H1 (cell line): Measurements from ENCODE around the gene PRKN. TPM values are rescaled to one million over a fixed set of nuclear protein-coding genes. Genes with fewer than 3 reads are reported as not detected.

Experiments used
- CTCF ChIA-PET: fragments of 300-600 bp; sonication (Branson Sonifier 250); formaldehyde crosslinking; loops from one replicate; lab custom pipeline; 2021; ENCODE audit not compliant: partially characterized antibody; lab: Charles Lee
- POLR2A ChIA-PET: fragments of 300-600 bp; sonication (Branson Sonifier 250); formaldehyde crosslinking; loops from one replicate; lab custom pipeline; 2021; ENCODE audit warnings: inconsistent platforms; ENCODE audit not compliant: partially characterized antibody; lab: Charles Lee
- DNase-seq, 2 experiments: peaks; one replicate each; pipeline versions ENCODE4 v3.0.0 to v3.0.0-alpha.2; 2010 to 2022; ENCODE audit warnings: low spot score in 2 of 2, low read depth in 1 of 2, mixed read lengths in 1 of 2
- FAIRE-seq: peaks from 2 replicates; lab custom pipeline; 2011; peaks lifted over from hg19 to GRCh38; lab: Jason Lieb, UNC
- H2AFZ ChIP-seq: 2 replicates; pipeline ENCODE4 v1.8.1; 2012; ENCODE audit warnings: low read length, inconsistent platforms
- H2AK5ac ChIP-seq: 2 replicates; pipeline ENCODE4 v1.6.1; 2013; ENCODE audit warnings: low read depth, low read length
- H2BK120ac ChIP-seq: replicated peaks from 2 replicates; pipeline ENCODE3; 2013; ENCODE audit warnings: low read depth, low read length, inconsistent platforms
- H2BK12ac ChIP-seq: 2 replicates; pipeline ENCODE4 v1.6.1; 2013; ENCODE audit warnings: low read depth, low read length
- H2BK15ac ChIP-seq: 2 replicates; pipeline ENCODE4 v1.6.1; 2013; ENCODE audit warnings: low read length
- H2BK20ac ChIP-seq: 2 replicates; pipeline ENCODE4 v1.6.1; 2013; ENCODE audit warnings: low read length
- H2BK5ac ChIP-seq: 2 replicates; pipeline ENCODE4 v1.6.1; 2013; ENCODE audit warnings: low read depth, low read length
- H3K14ac ChIP-seq: 2 replicates; pipeline ENCODE4 v1.6.1; 2013; ENCODE audit warnings: inconsistent platforms; ENCODE audit not compliant: insufficient read length
- H3K18ac ChIP-seq: 2 replicates; pipeline ENCODE4 v1.6.1; 2013; ENCODE audit warnings: low read length; ENCODE audit errors: extremely low read depth
- H3K23ac ChIP-seq: 2 replicates; pipeline ENCODE4 v1.6.1; 2013; ENCODE audit warnings: inconsistent platforms; ENCODE audit not compliant: insufficient read length
- H3K23me2 ChIP-seq: 2 replicates; pipeline ENCODE4 v1.6.1; 2013; ENCODE audit warnings: low read depth, low read length
- H3K27ac ChIP-seq: 2 replicates; pipeline ENCODE4 v1.6.1; 2011; ENCODE audit warnings: low read depth, low read length, inconsistent platforms
- H3K27me3 ChIP-seq, 4 experiments: replicated peaks in 1 of 4; 1 replicate in 1 of 4; 2 replicates in 3 of 4; pipeline versions ENCODE4 v1.6.1 to v1.8.1; 2011 to 2013; ENCODE audit warnings: low read length in 3 of 4, mild to moderate bottlenecking in 3 of 4, inconsistent platforms in 2 of 4, mixed read lengths in 2 of 4, moderate library complexity in 1 of 4; ENCODE audit not compliant: control insufficient read depth in 3 of 4, insufficient read depth in 3 of 4; ENCODE audit errors: extremely low read depth in 1 of 4
- H3K36me3 ChIP-seq, 4 experiments: 2 replicates each; pipeline versions ENCODE4 v1.6.1 to v1.8.1; 2011 to 2013; ENCODE audit warnings: mild to moderate bottlenecking in 4 of 4, low read length in 3 of 4, moderate library complexity in 2 of 4, control low read depth in 1 of 4, inconsistent platforms in 1 of 4; ENCODE audit not compliant: insufficient read depth in 4 of 4, control insufficient read depth in 2 of 4
- H3K4ac ChIP-seq: replicated peaks from 2 replicates; pipeline ENCODE3; 2013; ENCODE audit warnings: low read length, low read depth, mixed read lengths, inconsistent platforms; ENCODE audit not compliant: insufficient read length
- H3K4me1 ChIP-seq, 4 experiments: replicated peaks in 1 of 4; 1 replicate in 1 of 4; 2 replicates in 3 of 4; pipeline versions ENCODE4 v1.6.1 to v1.8.1; 2011 to 2013; ENCODE audit warnings: low read length in 3 of 4, inconsistent platforms in 2 of 4, mixed read lengths in 1 of 4; ENCODE audit not compliant: insufficient read depth in 4 of 4, control insufficient read depth in 3 of 4
- H3K4me2 ChIP-seq, 2 experiments: 2 replicates each; pipeline versions ENCODE4 v1.6.1 to v1.8.1; 2011 to 2013; ENCODE audit warnings: low read depth in 2 of 2, low read length in 2 of 2, control low read depth in 1 of 2, inconsistent platforms in 1 of 2, mild to moderate bottlenecking in 1 of 2; ENCODE audit not compliant: insufficient read depth in 1 of 2
- H3K4me3 ChIP-seq, 4 experiments: fragments of 200-600, 300-600 bp in 1 of 4; sonication (generic), shearing (Covaris generic), sonication (Bioruptor Twin) in 1 of 4; 2 replicates each; pipeline versions ENCODE4 v1.5.1 to v1.8.1; 2011 to 2016; ENCODE audit warnings: low read length in 4 of 4, low read depth in 3 of 4, control low read depth in 2 of 4, inconsistent platforms in 2 of 4, mild to moderate bottlenecking in 2 of 4, mixed read lengths in 1 of 4, moderate library complexity in 1 of 4; ENCODE audit not compliant: insufficient read depth in 2 of 4; ENCODE audit errors: extremely low read depth in 1 of 4
- H3K56ac ChIP-seq: replicated peaks from 2 replicates; pipeline ENCODE3; 2013; ENCODE audit warnings: low read depth, mild to moderate bottlenecking, mixed read lengths, low read length, inconsistent platforms; ENCODE audit not compliant: insufficient read length
- H3K79me1 ChIP-seq: 2 replicates; pipeline ENCODE4 v1.6.1; 2013; ENCODE audit warnings: low read depth, low read length, control low read depth
- H3K79me2 ChIP-seq, 2 experiments: 2 replicates each; pipeline versions ENCODE4 v1.6.1 to v1.8.1; 2012 to 2013; ENCODE audit warnings: low read length in 2 of 2, mild to moderate bottlenecking in 2 of 2, inconsistent platforms in 1 of 2; ENCODE audit not compliant: insufficient read depth in 2 of 2, control insufficient read depth in 1 of 2
- H3K9ac ChIP-seq, 4 experiments: replicated peaks in 1 of 4; 1 replicate in 1 of 4; 2 replicates in 3 of 4; pipeline versions ENCODE4 v1.6.1 to v1.8.1; 2011 to 2013; ENCODE audit warnings: low read depth in 3 of 4, low read length in 3 of 4, control low read depth in 2 of 4, mild to moderate bottlenecking in 2 of 4, moderate library complexity in 2 of 4, inconsistent platforms in 1 of 4; ENCODE audit errors: extremely low read depth in 1 of 4
- H3K9me3 ChIP-seq, 2 experiments: 2 replicates each; pipeline versions ENCODE4 v1.6.1 to v1.8.1; 2012 to 2013; ENCODE audit warnings: mild to moderate bottlenecking in 2 of 2, moderate library complexity in 2 of 2, control low read depth in 1 of 2, inconsistent platforms in 1 of 2, low read depth in 1 of 2, low read length in 1 of 2, mixed read lengths in 1 of 2; ENCODE audit not compliant: insufficient read depth in 2 of 2
- H4K20me1 ChIP-seq, 2 experiments: replicated peaks in 1 of 2; 2 replicates each; pipeline versions ENCODE3 to v1.8.1; 2011 to 2013; ENCODE audit warnings: inconsistent platforms in 2 of 2, low read length in 2 of 2, mild to moderate bottlenecking in 1 of 2; ENCODE audit not compliant: insufficient read depth in 2 of 2, control insufficient read depth in 1 of 2
- H4K5ac ChIP-seq: 2 replicates; pipeline ENCODE4 v1.6.1; 2013; ENCODE audit warnings: low read length, low read depth, mixed read lengths, inconsistent platforms; ENCODE audit not compliant: insufficient read length
- H4K8ac ChIP-seq: 2 replicates; pipeline ENCODE4 v1.8.0; 2013; ENCODE audit warnings: mild to moderate bottlenecking, moderate library complexity, low read length, inconsistent platforms; ENCODE audit not compliant: insufficient read depth; ENCODE audit errors: extremely low read depth
- H4K91ac ChIP-seq: replicated peaks from 2 replicates; pipeline ENCODE3; 2013; ENCODE audit warnings: low read length, mixed read lengths, inconsistent platforms; ENCODE audit not compliant: insufficient read length
- ASH2L ChIP-seq: fragments of 200-600, 300-600 bp; sonication (generic); IDR thresholded peaks from one replicate; pipeline ENCODE4 v1.7.1; 2017; ENCODE audit warnings: low read length
- EP300 ChIP-seq, 2 experiments: IDR thresholded peaks; 1 replicate in 1 of 2; 2 replicates in 1 of 2; pipeline ENCODE4 v1.6.1; 2011 to 2012; ENCODE audit warnings: low read depth in 2 of 2, low read length in 2 of 2, mild to moderate bottlenecking in 2 of 2, borderline replicate concordance in 1 of 2, inconsistent platforms in 1 of 2, moderate library complexity in 1 of 2
- GABPA ChIP-seq: IDR thresholded peaks from 2 replicates; pipeline ENCODE4 v1.6.1; 2011; ENCODE audit warnings: mild to moderate bottlenecking, low read length, moderate library complexity, borderline replicate concordance; ENCODE audit not compliant: insufficient read depth
- KDM5A ChIP-seq: fragments of 200-600 bp; IDR thresholded peaks from 2 replicates; pipeline ENCODE4 v1.7.1; 2012; ENCODE audit warnings: mild to moderate bottlenecking, low read length, inconsistent platforms, mixed read lengths
- MAX ChIP-seq: IDR thresholded peaks from 2 replicates; pipeline ENCODE4 v1.6.1; 2012; ENCODE audit warnings: inconsistent platforms
- NANOG ChIP-seq: IDR thresholded peaks from 2 replicates; pipeline ENCODE4 v1.6.1; 2011; ENCODE audit warnings: low read length, low read depth, mild to moderate bottlenecking, inconsistent platforms; ENCODE audit not compliant: insufficient read depth, poor library complexity, severe bottlenecking
- POLR2A ChIP-seq, 2 experiments: IDR thresholded peaks; 1 replicate in 1 of 2; 2 replicates in 1 of 2; pipeline ENCODE4 v1.6.1; 2011; ENCODE audit warnings: low read depth in 2 of 2, low read length in 2 of 2, mild to moderate bottlenecking in 2 of 2; ENCODE audit errors: control extremely low read depth in 1 of 2
- SAP30 ChIP-seq: fragments of 300-600 bp; sonication (generic); IDR thresholded peaks from 2 replicates; pipeline ENCODE4 v1.7.1; 2012; ENCODE audit warnings: low read length, moderate library complexity, mild to moderate bottlenecking, inconsistent platforms; ENCODE audit not compliant: insufficient read depth, insufficient replicate concordance
- SP2 ChIP-seq: IDR thresholded peaks from 2 replicates; pipeline ENCODE4 v1.6.1; 2012; ENCODE audit warnings: mild to moderate bottlenecking, low read length, inconsistent platforms
- TEAD4 ChIP-seq: IDR thresholded peaks from 2 replicates; pipeline ENCODE4 v1.6.1; 2012; ENCODE audit warnings: low read depth, low read length, inconsistent platforms, mixed read lengths
- WGBS, 2 experiments: shearing (Covaris generic) in 1 of 2; methylation state at CpG; one replicate each; pipeline versions ENCODE4 v1.1.6 to v1.1.7; 2013 to 2015; ENCODE audit warnings: low lambda C conversion rate in 2 of 2, mixed read lengths in 2 of 2, inconsistent platforms in 1 of 2, low coverage in 1 of 2, missing lambda C conversion rate in 1 of 2; ENCODE audit not compliant: insufficient replicate concordance in 2 of 2, insufficient coverage in 1 of 2, insufficient read length in 1 of 2; ENCODE audit errors: extremely low coverage in 1 of 2, missing lambda C conversion rate in 1 of 2; 5-methylcytosine and 5-hydroxymethylcytosine counted together
- polyA plus RNA-seq, 7 experiments: library from polyadenylated mRNA; depleted of rRNA in 3 of 7; stranded (reverse) in 5 of 7; unstranded in 2 of 7; fragments of >200 nt in 5 of 7; fragments of 200-250 nt in 2 of 7; gene quantifications; 1 replicate in 5 of 7; 2 replicates in 1 of 7; 4 replicates in 1 of 7; pipeline versions ENCODE4 v1.2.1 to v1.2.3, GENCODE V29; 2011 to 2013; ENCODE audit warnings: missing spikeins in 2 of 7, mixed read lengths in 2 of 7
- total RNA-seq: library from RNA; stranded (reverse); fragmentation: NEBNext Ultra II Directional; extraction: Animal tissue kit (Norgen Biotek cat#: 25700); gene quantifications from 2 replicates; pipeline ENCODE4 v1.2.1, GENCODE V29; 2021
- TF ChIP-seq, protein P1 (sequence below): IDR thresholded peaks from 2 replicates; pipeline ENCODE4 v1.6.1; 2011; ENCODE audit warnings: low read depth, mild to moderate bottlenecking, low read length; ENCODE audit not compliant: insufficient read depth
- TF ChIP-seq, protein P2 (sequence below): IDR thresholded peaks from 2 replicates; pipeline ENCODE4 v1.6.1; 2012; ENCODE audit warnings: low read length, inconsistent platforms

Gene PRKN
- total and polyA plus RNA-seq, 2 of the 8 experiments (the other 6 are each of a cell fraction or from before 2014, with no cell fraction given), result 0.13 to 0.29 TPM

DNA sequence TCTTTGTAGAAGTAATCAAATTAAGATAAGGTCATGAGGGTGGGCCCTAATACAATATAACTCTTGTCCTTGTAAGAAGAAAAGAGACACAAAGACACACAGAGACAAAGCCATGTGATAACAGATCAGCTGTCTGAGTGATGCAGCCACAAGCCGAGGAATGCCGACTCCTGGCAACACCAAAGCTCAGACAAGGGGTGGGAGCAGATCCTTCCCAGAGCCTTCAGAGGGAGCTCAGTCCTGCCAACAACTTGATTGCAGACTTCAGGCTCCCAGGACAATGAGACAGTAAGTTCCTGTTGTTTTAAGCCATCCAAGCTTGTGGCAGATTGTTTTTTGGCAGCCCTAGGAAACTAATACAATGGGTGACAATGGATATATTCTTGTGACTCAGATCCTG lies 1128.7 kb downstream of the PRKN start:
- no peak for DNase-seq
- H3K27me3 ChIP-seq, result no peaks in the 10 kb centered on the region
- H3K4me1 ChIP-seq, result no peaks in the 10 kb centered on the region
- no peak overlapping the region for H3K4ac ChIP-seq
- H3K4me2 ChIP-seq, result no peak overlapping the region
- no peak overlapping the region for H3K56ac ChIP-seq
- ChIA-PET POLR2A (no interaction called here), CTCF (no interaction called here)
- no peak overlapping the region for H3K18ac ChIP-seq
- WGBS, 2 experiments, result 88% methylated on average over 2 of the region's 2 CpGs; no CpG with 5 or more reads in 1 of the 2 experiments
- H4K8ac ChIP-seq, result no peak overlapping the region
- no peaks in the 10 kb centered on the region for H3K9me3 ChIP-seq
- H3K9ac ChIP-seq, result no peak overlapping the region
- H3K79me2 ChIP-seq, result no peaks in the 10 kb centered on the region
- H2BK15ac ChIP-seq, result no peak overlapping the region
- H4K5ac ChIP-seq, result no peak overlapping the region
- H4K20me1 ChIP-seq, result no peaks in the 10 kb centered on the region
- no peak for FAIRE-seq
- no peak overlapping the region for H3K4me3 ChIP-seq
- no peak overlapping the region for H3K23ac ChIP-seq
- H3K23me2 ChIP-seq, result no peaks in the 10 kb centered on the region
- no peak overlapping the region for H2BK5ac ChIP-seq
- no peak overlapping the region for H3K27ac ChIP-seq
- H3K79me1 ChIP-seq, result no peaks in the 10 kb centered on the region
- no peak overlapping the region for H2AK5ac ChIP-seq
- H2BK20ac ChIP-seq, result no peak overlapping the region
- no peak overlapping the region for H4K91ac ChIP-seq
- H3K36me3 ChIP-seq, result no peaks in the 10 kb centered on the region; a peak in 1 of 8 replicates
- no peak overlapping the region for H3K14ac ChIP-seq
- H2AFZ ChIP-seq, result no peak overlapping the region
- H2BK120ac ChIP-seq, result no peak overlapping the region
- no peak overlapping the region for H2BK12ac ChIP-seq
- TF ChIP-seq, protein P1, sequence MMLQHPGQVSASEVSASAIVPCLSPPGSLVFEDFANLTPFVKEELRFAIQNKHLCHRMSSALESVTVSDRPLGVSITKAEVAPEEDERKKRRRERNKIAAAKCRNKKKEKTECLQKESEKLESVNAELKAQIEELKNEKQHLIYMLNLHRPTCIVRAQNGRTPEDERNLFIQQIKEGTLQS, result no peak
- TF ChIP-seq KDM5A (no peak), NANOG (no peak), SP2 (no peak), SAP30 (no peak), EP300 (IDR thresholded peaks at IDR 0.05; ENCODE audit: borderline replicate concordance in 1 of 2, low read depth in 2 of 2, low read length in 2 of 2) (no peak), TEAD4 (no peak), POLR2A (IDR thresholded peaks at IDR 0.05; ENCODE audit: control extremely low read depth in 1 of 2, low read depth in 2 of 2, low read length in 2 of 2) (no peak), ASH2L (no peak), GABPA (no peak), MAX (no peak)
- TF ChIP-seq, protein P2, sequence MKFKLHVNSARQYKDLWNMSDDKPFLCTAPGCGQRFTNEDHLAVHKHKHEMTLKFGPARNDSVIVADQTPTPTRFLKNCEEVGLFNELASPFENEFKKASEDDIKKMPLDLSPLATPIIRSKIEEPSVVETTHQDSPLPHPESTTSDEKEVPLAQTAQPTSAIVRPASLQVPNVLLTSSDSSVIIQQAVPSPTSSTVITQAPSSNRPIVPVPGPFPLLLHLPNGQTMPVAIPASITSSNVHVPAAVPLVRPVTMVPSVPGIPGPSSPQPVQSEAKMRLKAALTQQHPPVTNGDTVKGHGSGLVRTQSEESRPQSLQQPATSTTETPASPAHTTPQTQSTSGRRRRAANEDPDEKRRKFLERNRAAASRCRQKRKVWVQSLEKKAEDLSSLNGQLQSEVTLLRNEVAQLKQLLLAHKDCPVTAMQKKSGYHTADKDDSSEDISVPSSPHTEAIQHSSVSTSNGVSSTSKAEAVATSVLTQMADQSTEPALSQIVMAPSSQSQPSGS, result no peak
